ENCODE results near the gene ALKBH7. TPM values are rescaled to one million over a fixed set of nuclear protein-coding genes. Genes with fewer than 3 reads are reported as not detected.

ALKBH7 gene
- total and polyA plus RNA-seq, 2 donors (not counting 1 experiment from before 2014, with no cell fraction given), result 9.5 to 28.9 TPM

DNA sequence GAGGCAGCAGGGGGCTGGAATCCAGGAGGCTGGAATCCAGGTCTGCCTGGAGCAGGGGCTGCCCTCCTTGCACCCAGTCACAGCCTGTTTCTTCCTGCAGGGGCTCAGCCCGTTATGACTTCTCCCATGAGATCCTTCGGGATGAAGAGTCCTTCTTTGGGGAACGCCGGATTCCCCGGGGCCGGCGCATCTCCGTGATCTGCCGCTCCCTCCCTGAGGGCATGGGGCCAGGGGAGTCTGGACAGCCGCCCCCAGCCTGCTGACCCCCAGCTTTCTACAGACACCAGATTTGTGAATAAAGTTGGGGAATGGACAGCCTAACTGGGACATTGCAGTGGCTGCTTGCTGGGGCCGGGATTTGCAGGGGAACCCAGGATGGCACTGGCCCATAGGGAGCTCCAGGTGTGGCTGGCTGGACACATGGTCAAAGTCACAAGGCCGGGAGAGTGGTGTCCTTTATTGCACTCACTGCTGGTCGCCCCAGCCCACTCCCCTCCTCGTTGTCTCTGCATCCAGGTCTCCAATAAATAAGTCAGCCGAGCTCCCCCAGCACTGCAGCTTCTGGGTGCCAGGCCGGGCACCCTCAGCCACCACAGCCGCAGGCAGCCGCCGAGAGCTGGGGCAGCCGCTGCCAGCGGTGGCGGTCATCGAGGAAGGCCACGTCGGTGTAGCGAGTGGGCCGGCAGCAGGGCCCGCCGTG, 2.3 kb downstream of the ALKBH7 start:
- no peak overlapping the region for H2AFZ ChIP-seq (ENCODE audit: low read length)
- no peak overlapping the region for H3K27ac ChIP-seq (ENCODE audit: insufficient read depth, low read length)
- no peak overlapping the region for H3K9ac ChIP-seq (ENCODE audit: insufficient read depth, low read length)
- peaks cover 2% of the 10 kb centered on the region for H3K36me3 ChIP-seq (ENCODE audit: control insufficient read depth, insufficient read depth, low read length)
- no peak for TF ChIP-seq EZH2 (IDR thresholded peaks at IDR 0.05; ENCODE audit: low read length, missing control alignments)
- TF ChIP-seq, protein P1, sequence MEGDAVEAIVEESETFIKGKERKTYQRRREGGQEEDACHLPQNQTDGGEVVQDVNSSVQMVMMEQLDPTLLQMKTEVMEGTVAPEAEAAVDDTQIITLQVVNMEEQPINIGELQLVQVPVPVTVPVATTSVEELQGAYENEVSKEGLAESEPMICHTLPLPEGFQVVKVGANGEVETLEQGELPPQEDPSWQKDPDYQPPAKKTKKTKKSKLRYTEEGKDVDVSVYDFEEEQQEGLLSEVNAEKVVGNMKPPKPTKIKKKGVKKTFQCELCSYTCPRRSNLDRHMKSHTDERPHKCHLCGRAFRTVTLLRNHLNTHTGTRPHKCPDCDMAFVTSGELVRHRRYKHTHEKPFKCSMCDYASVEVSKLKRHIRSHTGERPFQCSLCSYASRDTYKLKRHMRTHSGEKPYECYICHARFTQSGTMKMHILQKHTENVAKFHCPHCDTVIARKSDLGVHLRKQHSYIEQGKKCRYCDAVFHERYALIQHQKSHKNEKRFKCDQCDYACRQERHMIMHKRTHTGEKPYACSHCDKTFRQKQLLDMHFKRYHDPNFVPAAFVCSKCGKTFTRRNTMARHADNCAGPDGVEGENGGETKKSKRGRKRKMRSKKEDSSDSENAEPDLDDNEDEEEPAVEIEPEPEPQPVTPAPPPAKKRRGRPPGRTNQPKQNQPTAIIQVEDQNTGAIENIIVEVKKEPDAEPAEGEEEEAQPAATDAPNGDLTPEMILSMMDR (conservative IDR thresholded peaks at IDR 0.05 in 1 of 2, IDR thresholded peaks at IDR 0.05 in 1 of 2; ENCODE audit: low read depth in 1 of 2, low read length in 2 of 2), result no peak
- H3K4me2 ChIP-seq (ENCODE audit: extremely low read depth, insufficient read depth, low read length), result no peak overlapping the region
- H3K79me2 ChIP-seq (ENCODE audit: control insufficient read depth, insufficient read depth, low read length), result no peaks in the 10 kb centered on the region
- H3K27me3 ChIP-seq (ENCODE audit: control insufficient read depth, insufficient read depth, low read length), result no peaks in the 10 kb centered on the region
- no peak for DNase-seq (ENCODE audit: low read depth in 2 of 2)
- H3K4me1 ChIP-seq (ENCODE audit: control insufficient read depth, extremely low read depth, insufficient read depth, low read length), result peaks cover 5% of the 10 kb centered on the region
- no peaks in the 10 kb centered on the region for H3K9me3 ChIP-seq (ENCODE audit: control insufficient read depth, insufficient read depth, low read depth, low read length)
- no peaks in the 10 kb centered on the region for H4K20me1 ChIP-seq (ENCODE audit: control insufficient read depth, extremely low read depth, insufficient read depth, low read length)
- no peak overlapping the region for H3K4me3 ChIP-seq (replicated peaks in 1 of 4; ENCODE audit: control extremely low read depth in 1 of 4, insufficient read depth in 1 of 4, low read depth in 3 of 4, low read length in 4 of 4)

- H3K4me3 ChIP-seq (replicated peaks in 1 of 4; ENCODE audit: control extremely low read depth in 1 of 4, insufficient read depth in 1 of 4, low read depth in 3 of 4, low read length in 4 of 4), result no peak within 1 kb of the TSS
- no peak for TF ChIP-seq EZH2 (IDR thresholded peaks at IDR 0.05; ENCODE audit: low read length, missing control alignments)
- TF ChIP-seq, protein P1 (conservative IDR thresholded peaks at IDR 0.05 in 1 of 2, IDR thresholded peaks at IDR 0.05 in 1 of 2; ENCODE audit: low read depth in 1 of 2, low read length in 2 of 2), result no peak
- DNase-seq (ENCODE audit: low read depth in 2 of 2), result no peak
- no peak within 1 kb of the TSS for H2AFZ ChIP-seq (ENCODE audit: low read length)
- no peak within 1 kb of the TSS for H3K9ac ChIP-seq (ENCODE audit: insufficient read depth, low read length)
- no peak within 1 kb of the TSS for H3K27ac ChIP-seq (ENCODE audit: insufficient read depth, low read length)
- no peaks in the 10 kb centered on the region for H3K9me3 ChIP-seq (ENCODE audit: control insufficient read depth, insufficient read depth, low read depth, low read length)
- no peaks in the 10 kb centered on the region for H4K20me1 ChIP-seq (ENCODE audit: control insufficient read depth, extremely low read depth, insufficient read depth, low read length)
- no peaks in the 10 kb centered on the region for H3K79me2 ChIP-seq (ENCODE audit: control insufficient read depth, insufficient read depth, low read length)
- no peak within 1 kb of the TSS for H3K4me2 ChIP-seq (ENCODE audit: extremely low read depth, insufficient read depth, low read length)
- no peaks in the 10 kb centered on the region for H3K27me3 ChIP-seq (ENCODE audit: control insufficient read depth, insufficient read depth, low read length)
- H3K36me3 ChIP-seq (ENCODE audit: control insufficient read depth, insufficient read depth, low read length), result peaks cover 9% of the 10 kb centered on the region
- H3K4me1 ChIP-seq (ENCODE audit: control insufficient read depth, extremely low read depth, insufficient read depth, low read length), result peaks cover 5% of the 10 kb centered on the region
These were observed 2.9 kb downstream of the ALKBH7 start, which contains the start of gene PSPN for GRCh38 chr19:6375411-6376010. PSPN (minus strand) TSS chr19:6375933; CDS start chr19:6375849, 84 bp downstream.

GRCh38 chr19:6376512-6377190, 4.1 kb downstream of the ALKBH7 start:
- Histone ChIP-seq H3K9me3 (ENCODE audit: control insufficient read depth, insufficient read depth, low read depth, low read length) (no peaks in the 10 kb centered on the region), H3K4me2 (ENCODE audit: extremely low read depth, insufficient read depth, low read length) (no peak overlapping the region), H2AFZ (ENCODE audit: low read length) (no peak overlapping the region), H3K4me1 (ENCODE audit: control insufficient read depth, extremely low read depth, insufficient read depth, low read length) (peaks cover 5% of the 10 kb centered on the region), H4K20me1 (ENCODE audit: control insufficient read depth, extremely low read depth, insufficient read depth, low read length) (no peaks in the 10 kb centered on the region), H3K27ac (ENCODE audit: insufficient read depth, low read length) (no peak overlapping the region), H3K27me3 (ENCODE audit: control insufficient read depth, insufficient read depth, low read length) (no peaks in the 10 kb centered on the region), H3K36me3 (ENCODE audit: control insufficient read depth, insufficient read depth, low read length) (peaks cover 13% of the 10 kb centered on the region), H3K9ac (ENCODE audit: insufficient read depth, low read length) (no peak overlapping the region), H3K4me3 (replicated peaks in 1 of 4; ENCODE audit: control extremely low read depth in 1 of 4, insufficient read depth in 1 of 4, low read depth in 3 of 4, low read length in 4 of 4) (no peak overlapping the region), H3K79me2 (ENCODE audit: control insufficient read depth, insufficient read depth, low read length) (no peaks in the 10 kb centered on the region)
- no peak for DNase-seq (ENCODE audit: low read depth in 2 of 2)
- TF ChIP-seq EZH2 (IDR thresholded peaks at IDR 0.05; ENCODE audit: low read length, missing control alignments), result no peak
- TF ChIP-seq, protein P1 (conservative IDR thresholded peaks at IDR 0.05 in 1 of 2, IDR thresholded peaks at IDR 0.05 in 1 of 2; ENCODE audit: low read depth in 1 of 2, low read length in 2 of 2), result no peak
